Superior temporal gyrus (tissue), 1 donor: ENCODE measurements around the gene PFDN1.

ENCODE experiments used
- DNase-seq: peaks from one replicate; pipeline ENCODE4 v3.0.0-alpha.2; 2016; ENCODE audit errors: extremely low spot score

The PFDN1 gene

GRCh38 chr5:140259500-140259899, 43.4 kb downstream of the PFDN1 start:
- no peak for DNase-seq

GRCh38 chr5:140258873-140259272, 44.0 kb downstream of the PFDN1 start:
- DNase-seq = no peak

- DNase-seq = no peak
Observed at GRCh38 chr5:140258016-140258415, 44.9 kb downstream of the PFDN1 start.

GRCh38 chr5:140256726-140257125, 46.2 kb downstream of the PFDN1 start:
- no peak for DNase-seq

- no peak for DNase-seq
Observed at GRCh38 chr5:140255460-140256157, 47.3 kb downstream of the PFDN1 start.

- DNase-seq = no peak
Observed at GRCh38 chr5:140253985-140254384, 48.9 kb downstream of the PFDN1 start.

- DNase-seq = no peak
Observed at GRCh38 chr5:140252470-140253126, 50.3 kb downstream of the PFDN1 start.

GRCh38 chr5:140251527-140251973, 51.4 kb downstream of the PFDN1 start:
- no peak for DNase-seq

GRCh38 chr5:140250386-140250785, 52.5 kb downstream of the PFDN1 start:
- no peak for DNase-seq

- DNase-seq = no peak
Observed at GRCh38 chr5:140249536-140249935, 53.4 kb downstream of the PFDN1 start.

GRCh38 chr5:140248414-140248813, 54.5 kb downstream of the PFDN1 start:
- no peak for DNase-seq

- peak; percentile 74 for DNase-seq
Observed at GRCh38 chr5:140246378-140247122, 56.4 kb downstream of the PFDN1 start.

- no peak for DNase-seq
Observed at GRCh38 chr5:140245926-140246325, 57.0 kb downstream of the PFDN1 start.

GRCh38 chr5:140245341-140245740, 57.6 kb downstream of the PFDN1 start:
- DNase-seq = no peak

GRCh38 chr5:140244525-140245025, 58.3 kb downstream of the PFDN1 start:
- DNase-seq = peak; percentile 96

GRCh38 chr5:140243706-140244250, 59.1 kb downstream of the PFDN1 start:
- no peak for DNase-seq

GRCh38 chr5:140242890-140243585, 59.9 kb downstream of the PFDN1 start:
- no peak for DNase-seq

GRCh38 chr5:140242099-140242498, 60.8 kb downstream of the PFDN1 start:
- DNase-seq = no peak

- peak; percentile 97 for DNase-seq
Observed at GRCh38 chr5:140240987-140241706, 61.8 kb downstream of the PFDN1 start.

GRCh38 chr5:140239939-140240700, 62.8 kb downstream of the PFDN1 start:
- peak; percentile 81 for DNase-seq
